ENCODE measurements around the gene UPB1.

DNA sequence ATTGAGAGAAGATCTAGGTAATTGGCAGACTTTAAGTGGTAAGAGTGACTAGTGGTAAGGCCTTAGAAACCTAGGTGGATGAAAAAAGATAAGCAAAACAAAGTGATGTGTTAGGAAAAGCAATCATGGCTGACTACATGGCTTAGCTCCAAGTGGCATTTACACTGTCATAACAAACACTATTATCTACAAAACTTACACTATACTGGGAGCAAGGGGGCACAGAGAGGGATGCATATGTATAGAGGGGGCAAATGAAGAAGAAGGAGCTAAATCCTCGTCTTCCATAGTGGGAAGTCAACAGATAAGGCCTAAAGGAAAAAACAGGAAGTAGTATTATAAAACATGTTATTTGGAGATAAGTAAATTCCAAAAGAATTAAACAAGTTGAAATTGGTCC is 35.2 kb upstream of the UPB1 start:
- TF ChIP-seq, protein P1, sequence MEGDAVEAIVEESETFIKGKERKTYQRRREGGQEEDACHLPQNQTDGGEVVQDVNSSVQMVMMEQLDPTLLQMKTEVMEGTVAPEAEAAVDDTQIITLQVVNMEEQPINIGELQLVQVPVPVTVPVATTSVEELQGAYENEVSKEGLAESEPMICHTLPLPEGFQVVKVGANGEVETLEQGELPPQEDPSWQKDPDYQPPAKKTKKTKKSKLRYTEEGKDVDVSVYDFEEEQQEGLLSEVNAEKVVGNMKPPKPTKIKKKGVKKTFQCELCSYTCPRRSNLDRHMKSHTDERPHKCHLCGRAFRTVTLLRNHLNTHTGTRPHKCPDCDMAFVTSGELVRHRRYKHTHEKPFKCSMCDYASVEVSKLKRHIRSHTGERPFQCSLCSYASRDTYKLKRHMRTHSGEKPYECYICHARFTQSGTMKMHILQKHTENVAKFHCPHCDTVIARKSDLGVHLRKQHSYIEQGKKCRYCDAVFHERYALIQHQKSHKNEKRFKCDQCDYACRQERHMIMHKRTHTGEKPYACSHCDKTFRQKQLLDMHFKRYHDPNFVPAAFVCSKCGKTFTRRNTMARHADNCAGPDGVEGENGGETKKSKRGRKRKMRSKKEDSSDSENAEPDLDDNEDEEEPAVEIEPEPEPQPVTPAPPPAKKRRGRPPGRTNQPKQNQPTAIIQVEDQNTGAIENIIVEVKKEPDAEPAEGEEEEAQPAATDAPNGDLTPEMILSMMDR (IDR thresholded peaks at IDR 0.05) = no peak
- TF ChIP-seq POLR2A (IDR thresholded peaks at IDR 0.05) = no peak
